ENCODE measurements around the gene FARP1. TPM values are rescaled to one million over a fixed set of nuclear protein-coding genes. Genes with fewer than 3 reads are reported as not detected.

The FARP1 gene
- total RNA-seq, 1 experiment from 2014 or later: 96.6 TPM

- Mint-ChIP-seq H3K9me3 (no peaks in the 10 kb centered on the region), H3K27ac (no peak overlapping the region), H3K27me3 (ENCODE audit: low read depth) (no peaks in the 10 kb centered on the region), H3K4me3 (no peak overlapping the region), H3K36me3 (peaks cover 2% of the 10 kb centered on the region; the same call in 1 of the 2 replicates), H3K4me1 (peaks cover 61% of the 10 kb centered on the region)
- ATAC-seq (no peak), DNase-seq (ENCODE audit: low spot score) (no peak)
- ChIA-PET POLR2A (no interaction called here), CTCF (interaction anchor here (0.7 kb wide), 1 partner anchor 480 kb away, joined by 4 read pairs; no protein-coding TSS in a partner anchor)
- TF ChIP-seq ELF4 (CRISPR knock-in tag; IDR thresholded peaks at IDR 0.05; ENCODE audit: low read depth) (no peak), RORB (CRISPR knock-in tag; IDR thresholded peaks at IDR 0.05) (no peak), ATF6 (CRISPR knock-in tag; IDR thresholded peaks at IDR 0.05) (no peak), MXD4 (CRISPR knock-in tag; IDR thresholded peaks at IDR 0.05; ENCODE audit: borderline replicate concordance) (no peak), FOXJ3 (CRISPR knock-in tag; IDR thresholded peaks at IDR 0.05; ENCODE audit: borderline replicate concordance) (no peak), ZNF532 (CRISPR knock-in tag; IDR thresholded peaks at IDR 0.05; ENCODE audit: borderline replicate concordance) (no peak), GTF2I (CRISPR knock-in tag; conservative IDR thresholded peaks at IDR 0.05) (no peak), ZNF416 (CRISPR knock-in tag; IDR thresholded peaks at IDR 0.05) (no peak), ZNF281 (CRISPR knock-in tag; IDR thresholded peaks at IDR 0.05) (no peak), ZBTB21 (CRISPR knock-in tag; IDR thresholded peaks at IDR 0.05; ENCODE audit: borderline replicate concordance) (no peak), E2F4 (CRISPR knock-in tag; IDR thresholded peaks at IDR 0.05; ENCODE audit: borderline replicate concordance, low read depth) (no peak)
- TF ChIP-seq, protein P1, sequence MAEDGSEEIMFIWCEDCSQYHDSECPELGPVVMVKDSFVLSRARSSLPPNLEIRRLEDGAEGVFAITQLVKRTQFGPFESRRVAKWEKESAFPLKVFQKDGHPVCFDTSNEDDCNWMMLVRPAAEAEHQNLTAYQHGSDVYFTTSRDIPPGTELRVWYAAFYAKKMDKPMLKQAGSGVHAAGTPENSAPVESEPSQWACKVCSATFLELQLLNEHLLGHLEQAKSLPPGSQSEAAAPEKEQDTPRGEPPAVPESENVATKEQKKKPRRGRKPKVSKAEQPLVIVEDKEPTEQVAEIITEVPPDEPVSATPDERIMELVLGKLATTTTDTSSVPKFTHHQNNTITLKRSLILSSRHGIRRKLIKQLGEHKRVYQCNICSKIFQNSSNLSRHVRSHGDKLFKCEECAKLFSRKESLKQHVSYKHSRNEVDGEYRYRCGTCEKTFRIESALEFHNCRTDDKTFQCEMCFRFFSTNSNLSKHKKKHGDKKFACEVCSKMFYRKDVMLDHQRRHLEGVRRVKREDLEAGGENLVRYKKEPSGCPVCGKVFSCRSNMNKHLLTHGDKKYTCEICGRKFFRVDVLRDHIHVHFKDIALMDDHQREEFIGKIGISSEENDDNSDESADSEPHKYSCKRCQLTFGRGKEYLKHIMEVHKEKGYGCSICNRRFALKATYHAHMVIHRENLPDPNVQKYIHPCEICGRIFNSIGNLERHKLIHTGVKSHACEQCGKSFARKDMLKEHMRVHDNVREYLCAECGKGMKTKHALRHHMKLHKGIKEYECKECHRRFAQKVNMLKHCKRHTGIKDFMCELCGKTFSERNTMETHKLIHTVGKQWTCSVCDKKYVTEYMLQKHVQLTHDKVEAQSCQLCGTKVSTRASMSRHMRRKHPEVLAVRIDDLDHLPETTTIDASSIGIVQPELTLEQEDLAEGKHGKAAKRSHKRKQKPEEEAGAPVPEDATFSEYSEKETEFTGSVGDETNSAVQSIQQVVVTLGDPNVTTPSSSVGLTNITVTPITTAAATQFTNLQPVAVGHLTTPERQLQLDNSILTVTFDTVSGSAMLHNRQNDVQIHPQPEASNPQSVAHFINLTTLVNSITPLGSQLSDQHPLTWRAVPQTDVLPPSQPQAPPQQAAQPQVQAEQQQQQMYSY (CRISPR knock-in tag; IDR thresholded peaks at IDR 0.05): no peak
- TF ChIP-seq, protein P2, sequence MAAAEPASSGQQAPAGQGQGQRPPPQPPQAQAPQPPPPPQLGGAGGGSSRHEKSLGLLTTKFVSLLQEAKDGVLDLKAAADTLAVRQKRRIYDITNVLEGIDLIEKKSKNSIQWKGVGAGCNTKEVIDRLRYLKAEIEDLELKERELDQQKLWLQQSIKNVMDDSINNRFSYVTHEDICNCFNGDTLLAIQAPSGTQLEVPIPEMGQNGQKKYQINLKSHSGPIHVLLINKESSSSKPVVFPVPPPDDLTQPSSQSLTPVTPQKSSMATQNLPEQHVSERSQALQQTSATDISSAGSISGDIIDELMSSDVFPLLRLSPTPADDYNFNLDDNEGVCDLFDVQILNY (CRISPR knock-in tag; IDR thresholded peaks at IDR 0.05): no peak
Observed at GRCh38 chr13:98317573-98318171, 174.8 kb downstream of the FARP1 start.

Data from WTC11 (cell line).